ENCODE measurements around the gene SYNE1.
"Not testable (repeated sequence)": the region's sequence is repeated elsewhere in the genome, so short reads cannot be mapped to it uniquely, and the experiment has no call there.

SYNE1 gene

DNA sequence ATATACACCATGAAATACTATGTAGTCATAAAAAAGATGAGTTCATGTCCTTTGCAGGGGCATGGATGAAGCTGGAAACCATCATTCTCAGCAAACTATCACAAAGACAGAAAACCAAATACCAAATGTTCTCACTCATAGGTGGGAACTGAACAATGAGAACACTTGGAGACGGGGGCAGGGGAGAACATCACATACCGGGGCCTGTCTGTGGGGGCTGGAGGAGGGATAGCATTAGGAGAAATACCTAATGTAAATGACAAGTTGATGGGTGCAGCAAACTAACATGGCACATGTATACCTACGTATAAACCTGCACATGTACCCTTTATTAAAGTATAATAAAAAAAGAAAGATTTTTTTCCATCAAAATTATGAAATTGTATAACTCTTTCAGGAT is 22.4 kb downstream of the SYNE1 start:
- not testable (repeated sequence) for DNase-seq (ENCODE audit: low spot score)

DNA sequence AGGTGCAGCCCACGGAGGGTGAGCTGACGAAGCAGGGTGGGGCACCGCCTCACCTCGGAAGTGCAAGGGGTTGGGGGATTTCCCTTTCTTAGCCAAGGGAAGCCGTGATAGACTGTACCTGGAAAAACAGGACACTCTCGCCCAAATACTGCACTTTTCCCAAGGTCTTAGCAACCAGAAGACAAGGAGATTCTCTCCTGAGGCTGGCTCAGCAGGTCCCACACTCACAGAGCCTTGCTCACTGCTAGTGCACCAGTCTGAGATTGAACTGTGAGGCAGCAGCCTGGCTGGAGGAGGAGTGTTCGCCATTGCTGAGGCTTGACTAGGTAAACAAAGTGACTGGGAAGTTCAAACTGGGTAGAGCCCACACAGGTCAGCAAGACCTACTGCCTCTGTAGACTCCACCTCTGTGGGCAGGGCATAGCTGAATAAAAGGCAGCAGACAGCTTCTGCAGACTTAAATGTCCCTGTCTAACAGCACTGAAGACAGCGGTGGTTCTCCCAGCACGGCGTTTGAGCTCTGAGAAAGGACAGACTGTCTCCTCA is 28.0 kb downstream of the SYNE1 start:
- no peak for DNase-seq (ENCODE audit: low spot score)

DNA sequence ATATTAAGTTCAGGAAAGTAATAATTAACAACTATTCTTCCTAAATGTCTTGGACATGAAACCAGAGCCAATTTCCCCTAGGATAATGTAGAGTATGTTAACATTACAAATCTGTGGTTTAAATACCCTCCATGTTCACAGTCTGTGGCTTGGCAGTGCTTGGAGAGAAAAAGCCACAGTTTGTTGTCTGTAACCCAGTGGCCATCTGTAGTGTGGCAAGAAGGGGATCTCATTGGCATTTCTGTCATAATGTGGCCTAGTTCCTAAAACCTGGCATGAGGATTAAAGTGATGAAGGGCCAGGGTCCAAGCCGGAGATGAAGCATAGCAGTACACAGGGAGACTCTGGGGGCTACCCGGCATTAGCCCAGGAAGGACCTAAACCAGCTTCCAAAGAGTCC is 31.2 kb downstream of the SYNE1 start:
- DNase-seq (ENCODE audit: low spot score) = no peak

DNA sequence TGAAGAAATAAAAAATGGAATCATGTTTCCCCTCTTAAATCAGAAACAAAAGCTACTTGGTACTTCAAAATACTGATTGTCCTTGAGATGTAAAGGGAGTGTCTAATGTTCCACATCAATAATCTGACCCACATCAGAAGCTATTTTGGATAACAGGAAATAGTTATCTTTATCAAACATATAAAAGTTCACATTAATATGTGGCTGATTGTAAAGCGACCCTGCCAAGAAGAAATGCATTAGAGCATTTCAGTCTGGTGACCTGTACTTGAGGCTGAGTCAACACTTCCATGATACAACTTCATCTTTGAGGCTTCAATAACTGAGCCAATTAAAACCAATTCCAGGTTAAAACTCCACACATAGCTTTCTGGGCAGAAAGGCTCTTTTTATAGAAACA is 31.8 kb downstream of the SYNE1 start:
- DNase-seq (ENCODE audit: low spot score) = no peak

DNA sequence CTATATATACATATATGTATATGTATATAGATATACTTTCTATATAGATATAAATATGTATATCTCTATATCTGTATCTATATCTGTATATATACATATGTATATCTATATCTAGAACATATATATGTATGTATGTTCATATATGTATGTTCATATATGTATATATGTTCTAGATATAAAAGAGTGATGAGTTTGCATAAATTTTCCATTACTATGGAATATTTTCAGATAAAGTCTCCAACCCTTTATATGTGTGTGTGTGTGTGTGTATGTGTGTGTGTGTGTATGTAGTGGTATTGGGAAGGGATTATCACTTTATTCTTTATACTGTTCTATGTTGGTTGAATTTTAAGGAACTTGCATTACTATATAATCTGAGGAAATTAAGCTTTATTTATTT is 33.3 kb downstream of the SYNE1 start:
- no peak for DNase-seq (ENCODE audit: low spot score)

GRCh38 chr6:152600022-152600421 is 37.1 kb downstream of the SYNE1 start:
- DNase-seq (ENCODE audit: low spot score) = no peak

DNA sequence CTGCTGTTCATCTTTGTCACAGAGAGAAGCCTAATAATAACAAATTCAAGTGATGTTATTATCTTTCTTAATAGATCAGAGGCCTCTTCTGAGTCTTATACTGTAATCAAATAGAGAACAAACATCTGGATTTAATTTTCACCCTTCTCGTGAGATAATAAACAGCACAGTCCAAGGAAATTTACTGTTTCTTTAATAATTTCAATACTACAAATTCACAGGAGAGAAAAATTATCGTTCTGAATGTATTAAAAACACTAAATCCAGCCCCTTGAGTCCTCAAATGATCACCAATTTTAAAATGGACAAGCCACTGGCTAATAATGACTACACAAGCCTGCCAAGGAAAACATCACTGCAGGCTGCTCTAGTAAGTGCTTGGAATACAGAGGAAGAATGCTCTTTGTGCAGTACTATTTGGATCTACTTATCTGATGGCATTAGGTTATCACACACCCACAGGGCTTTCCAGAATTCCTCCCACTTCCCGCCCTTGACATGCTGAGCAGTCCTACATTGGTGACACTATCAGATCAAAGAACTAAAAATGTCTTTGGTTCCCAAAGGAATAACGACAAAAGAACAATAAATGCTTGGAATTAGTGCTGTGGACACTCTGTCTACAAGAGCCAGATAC is 38.1 kb downstream of the SYNE1 start:
- no peak for DNase-seq (ENCODE audit: low spot score)

GRCh38 chr6:152598421-152598820 is 38.7 kb downstream of the SYNE1 start:
- DNase-seq (ENCODE audit: low spot score) = no peak

- DNase-seq (ENCODE audit: low spot score) = no peak
These were observed 40.4 kb downstream of the SYNE1 start for GRCh38 chr6:152596726-152597125.

GRCh38 chr6:152595499-152595898 is 41.7 kb downstream of the SYNE1 start:
- peak; percentile 16 for DNase-seq (ENCODE audit: low spot score)

- DNase-seq (ENCODE audit: low spot score) = no peak
These were observed 42.5 kb downstream of the SYNE1 start for GRCh38 chr6:152594701-152595100.

- no peak for DNase-seq (ENCODE audit: low spot score)
These were observed 48.7 kb downstream of the SYNE1 start for GRCh38 chr6:152588456-152588855.

DNA sequence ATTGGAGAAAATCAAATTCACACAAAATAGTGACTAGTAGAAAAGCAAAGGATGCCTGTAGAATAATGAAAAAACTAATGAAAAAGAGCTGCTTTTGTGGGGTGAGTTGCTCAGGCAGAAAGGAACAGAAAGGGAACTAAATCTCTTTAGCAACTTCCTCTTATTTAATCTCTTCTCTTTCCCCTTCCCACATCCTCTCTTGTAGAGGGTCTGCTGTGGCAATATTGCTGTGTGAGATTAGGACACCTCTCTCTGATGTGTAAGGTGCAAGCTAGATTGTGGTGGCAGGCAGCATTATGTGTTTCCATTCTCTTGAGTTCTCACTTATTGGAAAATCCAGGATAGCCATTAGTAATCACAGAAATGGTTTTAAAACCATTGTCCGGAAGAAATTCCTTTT is 49.7 kb downstream of the SYNE1 start:
- DNase-seq (ENCODE audit: low spot score) = no peak

- no peak for DNase-seq (ENCODE audit: low spot score)
These were observed 51.9 kb downstream of the SYNE1 start for GRCh38 chr6:152585236-152585635.

DNA sequence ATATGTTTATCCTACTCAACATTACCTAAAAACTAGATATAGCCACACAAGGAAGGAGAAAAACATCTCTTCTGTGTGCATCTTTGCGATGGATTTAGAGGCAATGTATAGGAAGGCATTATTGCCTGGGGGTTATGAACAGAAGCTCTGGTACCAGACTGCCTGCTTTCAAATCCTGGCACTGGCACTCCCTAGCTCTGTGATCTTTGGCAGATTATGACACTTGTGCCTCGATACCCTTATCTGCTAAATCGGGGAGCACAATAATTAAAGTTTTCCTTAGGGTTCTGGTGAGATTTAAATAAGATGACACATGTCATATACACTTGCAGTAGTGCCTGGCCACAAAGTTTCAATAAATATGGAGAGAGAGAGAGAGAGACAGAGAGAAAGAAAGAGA is 53.3 kb downstream of the SYNE1 start:
- no peak for DNase-seq (ENCODE audit: low spot score)

GRCh38 chr6:152576525-152576924 is 60.6 kb downstream of the SYNE1 start:
- no peak for DNase-seq (ENCODE audit: low spot score)

GRCh38 chr6:152575621-152576150 is 61.5 kb downstream of the SYNE1 start:
- DNase-seq (ENCODE audit: low spot score) = no peak

DNA sequence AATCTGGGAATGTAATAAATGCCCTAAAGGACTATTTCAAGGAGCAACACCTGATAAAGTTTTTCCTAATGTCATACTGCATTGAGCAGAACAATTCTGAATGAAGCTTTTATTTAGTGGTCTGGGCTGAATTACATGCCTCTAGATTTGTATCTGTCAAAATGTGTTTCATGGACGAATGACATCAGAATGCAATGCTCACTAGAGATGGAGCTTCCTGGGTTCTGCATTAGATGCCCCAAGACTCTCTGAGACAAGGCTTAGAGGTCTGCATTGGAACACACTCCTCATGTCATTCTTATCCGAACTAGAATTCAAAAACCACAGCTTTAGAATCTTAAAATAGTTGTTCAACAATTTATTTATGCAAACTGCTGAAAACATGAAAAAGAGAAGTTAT is 62.0 kb downstream of the SYNE1 start:
- DNase-seq (ENCODE audit: low spot score) = no peak

DNA sequence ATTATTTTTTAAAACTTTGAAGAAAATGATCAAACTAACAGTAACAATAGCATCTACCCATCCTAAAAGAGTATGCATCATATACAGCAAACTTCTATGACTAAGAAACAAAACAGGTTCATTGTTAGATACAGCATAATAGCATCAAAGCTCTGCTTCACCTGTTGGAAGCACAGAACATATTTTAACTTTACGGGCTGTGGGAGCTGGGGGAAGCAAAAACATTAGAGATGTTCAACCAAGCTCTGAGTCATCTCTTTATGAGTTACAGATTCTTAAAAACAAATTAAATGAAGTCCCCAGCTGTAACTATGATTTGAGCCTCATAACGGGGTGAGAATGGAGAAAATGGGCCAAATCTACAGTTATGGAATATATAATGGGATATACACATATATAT is 63.4 kb downstream of the SYNE1 start:
- DNase-seq (ENCODE audit: low spot score) = no peak

GRCh38 chr6:152572338-152573088 is 64.6 kb downstream of the SYNE1 start:
- DNase-seq (ENCODE audit: low spot score) = no peak

GRCh38 chr6:152571943-152572337 is 65.2 kb downstream of the SYNE1 start:
- no peak for DNase-seq (ENCODE audit: low spot score)

DNA sequence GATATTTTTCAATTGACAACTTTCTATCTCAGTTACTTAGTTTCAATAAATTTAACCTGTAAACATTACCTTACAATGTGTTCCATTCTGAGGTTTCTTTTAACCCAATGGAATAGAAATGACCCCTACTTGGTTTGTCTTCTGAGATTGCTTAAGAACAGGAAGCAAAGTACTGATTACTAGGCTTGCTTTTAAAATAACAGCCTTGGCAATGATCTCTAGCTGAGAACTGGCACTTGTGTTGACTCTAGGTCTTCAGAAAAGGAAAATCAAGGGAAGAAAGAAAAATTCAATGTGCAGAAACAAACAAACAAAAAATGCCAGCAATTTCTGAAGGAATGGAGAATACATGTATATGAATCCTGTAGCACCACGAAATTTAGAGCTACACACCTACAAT is 66.1 kb downstream of the SYNE1 start:
- no peak for DNase-seq (ENCODE audit: low spot score)

DNA sequence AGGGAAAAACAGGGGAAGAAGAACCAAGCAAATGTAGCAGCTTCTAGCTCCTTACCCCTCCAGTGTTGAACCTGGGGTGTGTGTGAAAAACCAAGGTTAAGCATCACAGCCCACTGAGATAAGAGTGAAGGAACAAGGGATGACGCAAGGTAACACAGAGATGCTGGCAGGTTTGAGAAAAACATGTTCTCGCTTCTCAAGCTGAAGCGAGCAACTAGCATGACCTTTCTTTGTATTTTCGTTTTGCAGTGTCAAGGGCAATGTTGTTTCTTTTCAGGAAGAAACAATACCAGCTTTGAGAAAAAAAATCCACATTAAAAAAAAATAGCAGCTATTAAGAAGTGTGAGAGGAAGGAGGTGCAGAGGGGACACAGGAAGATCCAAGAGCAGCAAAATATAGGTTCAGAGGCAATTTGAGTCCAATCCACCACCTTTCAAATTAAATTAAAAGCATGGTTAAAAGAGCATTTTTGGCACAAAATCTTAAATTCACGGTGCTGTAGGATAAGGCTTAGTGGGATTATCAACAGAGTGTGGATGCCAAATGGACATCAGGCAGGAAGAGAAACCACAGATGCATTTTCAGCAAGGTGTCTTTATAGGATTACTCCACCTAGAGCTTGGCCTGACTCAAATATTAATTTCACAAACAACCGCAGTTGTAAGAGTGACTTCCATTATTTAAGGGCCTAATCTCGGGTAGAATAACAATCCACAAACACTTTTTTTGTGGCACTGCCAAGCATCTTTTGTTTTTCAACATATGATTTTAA is 70.9 kb downstream of the SYNE1 start:
- DNase-seq (ENCODE audit: low spot score) = no peak

Measured in HuH-7 (cell line).